Esophagus muscularis mucosa (tissue), 3 donors: ENCODE data around the gene CPA2.

Experiments used
- CTCF ChIP-seq, 3 experiments: fragments of 200-600 bp in 2 of 3; fragments of 450-650 bp in 1 of 3; sonication (generic) in 2 of 3; IDR thresholded peaks; one replicate each; pipeline ENCODE4 v1.5.1; 2017 to 2019; ENCODE audit warnings: antibody characterized with exemption in 3 of 3, mild to moderate bottlenecking in 2 of 3, moderate library complexity in 1 of 3
- POLR2A ChIP-seq: fragments of 450-650 bp; IDR thresholded peaks from one replicate; pipeline ENCODE4 v1.6.1; 2017; ENCODE audit warnings: antibody characterized with exemption, moderate library complexity, mild to moderate bottlenecking, low read depth
- POLR2AphosphoS5 ChIP-seq, 2 donors: sonication (generic); formaldehyde crosslinking; IDR thresholded peaks; one replicate each; pipeline ENCODE4 v1.6.1; 2017; ENCODE audit warnings: antibody characterized with exemption in 2 of 2

GRCh38 chr7:130232209-130232608, 34.5 kb upstream of the CPA2 start:
- no peak for TF ChIP-seq CTCF (IDR thresholded peaks at IDR 0.05)
- no peak for TF ChIP-seq POLR2AphosphoS5 (IDR thresholded peaks at IDR 0.05)
- no peak for TF ChIP-seq POLR2A
